A549 (cell line): ENCODE data around the gene NTM. TPM values are rescaled to one million over a fixed set of nuclear protein-coding genes. Genes with fewer than 3 reads are reported as not detected.

Experiments
- ATAC-seq, 2 experiments: fragments of 200-7000 bp in 1 of 2; fragments of >200 bp in 1 of 2; cut with Nextera tagmentation in 1 of 2; cut with Tn5 transposase in 1 of 2; 3 replicates each; pipeline versions ENCODE4 v1.8.0 to v1.9.1; 2018 to 2020; ENCODE audit warnings: mild to moderate bottlenecking in 1 of 2, moderate library complexity in 1 of 2
- CTCF ChIA-PET: fragments of 300-600 bp; sonication (Branson Sonifier 250); formaldehyde crosslinking; extraction: SDS; loops from one replicate; lab custom pipeline; 2021; ENCODE audit warnings: antibody characterized with exemption, inconsistent platforms; lab: Yijun Ruan, JAX
- POLR2A ChIA-PET: fragments of 350-600 bp; formaldehyde crosslinking; extraction: SDS; loops from one replicate; lab custom pipeline; 2021; ENCODE audit warnings: antibody characterized with exemption, inconsistent platforms; lab: Yijun Ruan, JAX
- DNase-seq, 2 experiments: peaks; one replicate each; pipeline versions ENCODE4 v3.0.0 to v3.0.0-alpha.2; 2011 to 2016; ENCODE audit warnings: low read depth in 1 of 2, low spot score in 1 of 2
- FAIRE-seq: peaks from 2 replicates; lab custom pipeline; 2011; peaks lifted over from hg19 to GRCh38; lab: Jason Lieb, UNC
- H3K27ac ChIP-seq, 2 experiments: fragments of >200 bp; sonication (Bioruptor Twin); formaldehyde crosslinking; 3 replicates each; pipeline ENCODE4 v1.5.1; 2016 to 2017
- H3K4me1 ChIP-seq: fragments of >200 bp; sonication (Bioruptor Twin); formaldehyde crosslinking; 3 replicates; pipeline ENCODE4 v1.6.1; 2016
- H3K4me2 ChIP-seq: fragments of >200 bp; sonication (Bioruptor Twin); formaldehyde crosslinking; 3 replicates; pipeline ENCODE4 v1.6.1; 2016
- H3K4me3 ChIP-seq: fragments of >200 bp; sonication (Bioruptor Twin); formaldehyde crosslinking; 3 replicates; pipeline ENCODE4 v1.5.1; 2016
- H3K9me3 ChIP-seq: fragments of >200 bp; sonication (Bioruptor Twin); formaldehyde crosslinking; 3 replicates; pipeline ENCODE4 v1.6.1; 2016
- ATOH8 ChIP-seq: fragments of 250-450 bp; sonication (Bioruptor Pico); IDR thresholded peaks from 2 replicates; pipeline ENCODE4 v1.5.0; 2020; ENCODE audit warnings: low read depth, mild to moderate bottlenecking, moderate library complexity
- BHLHE40 ChIP-seq: IDR thresholded peaks from 2 replicates; pipeline ENCODE4 v1.6.1; 2012; ENCODE audit warnings: low read depth, low read length, inconsistent platforms
- CBX2 ChIP-seq: fragments of 200-600 bp; sonication (generic); IDR thresholded peaks from 2 replicates; pipeline ENCODE4 v1.6.1; 2016; ENCODE audit warnings: low read depth, mild to moderate bottlenecking, borderline replicate concordance
- CBX8 ChIP-seq: fragments of 200-600 bp; sonication (generic); IDR thresholded peaks from 2 replicates; pipeline ENCODE4 v1.6.1; 2016
- CEBPB ChIP-seq, 2 experiments: fragments of >200 bp in 1 of 2; sonication (Bioruptor Twin) in 1 of 2; formaldehyde crosslinking in 1 of 2; IDR thresholded peaks; 2 replicates each; pipeline ENCODE4 v1.6.1; 2012 to 2016
- CHD4 ChIP-seq: fragments of 200-600 bp; sonication (generic); IDR thresholded peaks from 2 replicates; pipeline ENCODE4 v1.6.1; 2016; ENCODE audit warnings: antibody characterized with exemption, mild to moderate bottlenecking, borderline replicate concordance
- E2F6 ChIP-seq: IDR thresholded peaks from 2 replicates; pipeline ENCODE4 v1.6.1; 2012; ENCODE audit warnings: low read depth, borderline replicate concordance
- EHF ChIP-seq: fragments of 250-450 bp; sonication (Bioruptor Pico); IDR thresholded peaks from 2 replicates; pipeline ENCODE4 v1.5.0; 2020; ENCODE audit warnings: mild to moderate bottlenecking
- EP300 ChIP-seq, 2 experiments: fragments of >200 bp; sonication (Bioruptor Twin); formaldehyde crosslinking; IDR thresholded peaks; 2 replicates in 1 of 2; 3 replicates in 1 of 2; pipeline ENCODE4 v1.6.1; 2016 to 2017
- FOXS1 ChIP-seq: fragments of 250-450 bp; sonication (Bioruptor Pico); IDR thresholded peaks from 2 replicates; pipeline ENCODE4 v1.5.0; 2020; ENCODE audit warnings: mild to moderate bottlenecking, moderate library complexity
- KDM1A ChIP-seq: fragments of 200-600 bp; sonication (generic); IDR thresholded peaks from 2 replicates; pipeline ENCODE4 v1.6.1; 2016; ENCODE audit warnings: low read depth, mild to moderate bottlenecking
- KDM5A ChIP-seq: fragments of 200-600 bp; sonication (generic); IDR thresholded peaks from 2 replicates; pipeline ENCODE4 v1.6.1; 2016; ENCODE audit warnings: antibody characterized with exemption, mild to moderate bottlenecking
- MAFK ChIP-seq: fragments of 450-650 bp; IDR thresholded peaks from 2 replicates; pipeline ENCODE4 v1.6.1; 2014; ENCODE audit not compliant: partially characterized antibody
- MAZ ChIP-seq: fragments of 150-350 bp; IDR thresholded peaks from 2 replicates; pipeline ENCODE4 v1.6.1; 2014; ENCODE audit warnings: antibody characterized with exemption, low read depth, low read length, borderline replicate concordance
- MYC ChIP-seq: IDR thresholded peaks from 2 replicates; pipeline ENCODE4 v1.6.1; 2012; ENCODE audit warnings: mild to moderate bottlenecking, inconsistent platforms, low read length, improper control_type of control experiment, borderline replicate concordance
- NFE2L2 ChIP-seq: fragments of 150-350 bp; conservative IDR thresholded peaks from 2 replicates; pipeline ENCODE4 v1.6.1; 2014; ENCODE audit warnings: low read length
- NR3C1 ChIP-seq: fragments of >200 bp; sonication (Bioruptor Twin); formaldehyde crosslinking; IDR thresholded peaks from 3 replicates; pipeline ENCODE4 v1.6.1; 2017
- PBX3 ChIP-seq: IDR thresholded peaks from 2 replicates; pipeline ENCODE4 v1.6.1; 2012
- RAD21 ChIP-seq, 2 experiments: fragments of >200 bp in 1 of 2; sonication (Bioruptor Twin) in 1 of 2; formaldehyde crosslinking in 1 of 2; IDR thresholded peaks in 1 of 2; conservative IDR thresholded peaks in 1 of 2; 2 replicates in 1 of 2; 3 replicates in 1 of 2; pipeline ENCODE4 v1.6.1; 2012 to 2018; ENCODE audit warnings: inconsistent platforms in 1 of 2
- RARB ChIP-seq: fragments of 250-450 bp; sonication (Bioruptor Pico); IDR thresholded peaks from 2 replicates; pipeline ENCODE4 v1.8.0; 2021; ENCODE audit warnings: mild to moderate bottlenecking, moderate library complexity
- RCOR1 ChIP-seq: fragments of 150-350 bp; IDR thresholded peaks from 2 replicates; pipeline ENCODE4 v1.6.1; 2014; ENCODE audit warnings: antibody characterized with exemption, low read length, low read depth
- REST ChIP-seq: fragments of 200-600 bp; sonication (generic); IDR thresholded peaks from 2 replicates; pipeline ENCODE4 v1.6.1; 2016; ENCODE audit warnings: antibody characterized with exemption, mild to moderate bottlenecking, moderate library complexity
- SMC3 ChIP-seq: fragments of >200 bp; sonication (Bioruptor Twin); formaldehyde crosslinking; IDR thresholded peaks from 3 replicates; pipeline ENCODE4 v1.6.1; 2018; ENCODE audit warnings: inconsistent platforms
- SREBF2 ChIP-seq: fragments of 450-650 bp; IDR thresholded peaks from 2 replicates; pipeline ENCODE4 v1.6.1; 2014; ENCODE audit warnings: mild to moderate bottlenecking, moderate library complexity
- TFCP2L1 ChIP-seq: fragments of 250-450 bp; sonication (Bioruptor Pico); IDR thresholded peaks from 2 replicates; pipeline ENCODE4 v1.5.0; 2021; ENCODE audit warnings: mild to moderate bottlenecking
- TP53 ChIP-seq: fragments of 250-450 bp; sonication (Bioruptor Pico); IDR thresholded peaks from 2 replicates; pipeline ENCODE4 v1.5.0; 2021; ENCODE audit warnings: mild to moderate bottlenecking, moderate library complexity
- WGBS: methylation state at CpG from one replicate; pipeline ENCODE4 v1.1.6; 2017; ENCODE audit errors: missing lambda C conversion rate; 5-methylcytosine and 5-hydroxymethylcytosine counted together
- polyA plus RNA-seq, 4 experiments: library from polyadenylated mRNA; depleted of rRNA in 3 of 4; stranded (reverse); fragments of >200 nt; fragmentation: RNase III in 1 of 4; extraction: RNeasy Plus Mini Kit Qiagen cat#74134 plus additional on column Dnase treatment in 1 of 4; gene quantifications; 2 replicates in 3 of 4; 3 replicates in 1 of 4; pipeline ENCODE4 v1.2.3, GENCODE V29; 2011 to 2017

Gene NTM
- polyA plus RNA-seq, 2 of the 4 experiments (the other 2 are of a cell fraction): not detected

GRCh38 chr11:131616481-131617140 is 246.2 kb downstream of the NTM start:
- WGBS: 34% methylated on average over 7 of the region's 9 CpGs
- no peaks in the 10 kb centered on the region for H3K9me3 ChIP-seq
- TF ChIP-seq PBX3 (no peak), SREBF2 (no peak), ATOH8 (no peak), SMC3 (no peak), CBX2 (no peak), FOXS1 (CRISPR knock-in tag) (no peak), E2F6 (no peak)
- no peak overlapping the region for H3K27ac ChIP-seq
- H3K4me1 ChIP-seq: no peaks in the 10 kb centered on the region
- DNase-seq (no peak), ATAC-seq (no peak), FAIRE-seq (no peak)
- ChIA-PET POLR2A (no interaction called here), CTCF (interaction anchor here (1.3 kb wide), 1 partner anchor 9 kb away, joined by 3 read pairs; no protein-coding TSS in a partner anchor)
- H3K4me2 ChIP-seq: no peak overlapping the region
- no peak overlapping the region for H3K4me3 ChIP-seq

- CTCF ChIA-PET: no interaction called here
- FAIRE-seq (no peak), DNase-seq (no peak), ATAC-seq (no peak)
- no peak overlapping the region for H3K4me3 ChIP-seq
- POLR2A ChIA-PET: no interaction called here
- no peaks in the 10 kb centered on the region for H3K4me1 ChIP-seq
- no peak overlapping the region for H3K4me2 ChIP-seq
- H3K27ac ChIP-seq: no peak overlapping the region
- WGBS: 25% methylated on average over 5 of the region's 5 CpGs
- TF ChIP-seq EP300 (IDR thresholded peaks at IDR 0.05): no peak
- TF ChIP-seq RCOR1: no peak
- TF ChIP-seq CBX8: no peak
- TF ChIP-seq SREBF2: no peak
- TF ChIP-seq MYC: no peak
- TF ChIP-seq BHLHE40: no peak
- no peak for TF ChIP-seq RAD21 (conservative IDR thresholded peaks at IDR 0.05 in 1 of 2, IDR thresholded peaks at IDR 0.05 in 1 of 2)
- TF ChIP-seq, all 56 proteins: peak for 0
- no peaks in the 10 kb centered on the region for H3K9me3 ChIP-seq
These were observed 247.8 kb downstream of the NTM start for GRCh38 chr11:131618201-131618600.

GRCh38 chr11:131622193-131622592 is 251.8 kb downstream of the NTM start:
- FAIRE-seq: no peak
- no peaks in the 10 kb centered on the region for H3K9me3 ChIP-seq
- TF ChIP-seq NFE2L2: no peak
- no peak for TF ChIP-seq TFCP2L1 (CRISPR knock-in tag)
- TF ChIP-seq BHLHE40: no peak
- no peak for TF ChIP-seq CBX2
- TF ChIP-seq, all 56 proteins: peak for 0
- Histone ChIP-seq H3K27ac (no peak overlapping the region), H3K4me2 (no peak overlapping the region), H3K4me1 (no peaks in the 10 kb centered on the region), H3K4me3 (no peak overlapping the region)
- DNase-seq: no peak
- no peak for ATAC-seq
- ChIA-PET POLR2A (no interaction called here), CTCF (no interaction called here)
- WGBS: 51% methylated on average over 8 of the region's 8 CpGs

- ATAC-seq (no peak), DNase-seq (no peak), FAIRE-seq (no peak)
- ChIA-PET POLR2A (no interaction called here), CTCF (no interaction called here)
- Histone ChIP-seq H3K4me2 (no peak overlapping the region), H3K4me3 (no peak overlapping the region), H3K9me3 (no peaks in the 10 kb centered on the region), H3K27ac (no peak overlapping the region), H3K4me1 (no peaks in the 10 kb centered on the region)
- WGBS: 44% methylated on average over 4 of the region's 4 CpGs
- TF ChIP-seq TFCP2L1 (CRISPR knock-in tag) (no peak), MAZ (no peak), CEBPB (IDR thresholded peaks at IDR 0.05) (no peak), CBX2 (no peak), TP53 (CRISPR knock-in tag) (no peak), REST (no peak), KDM1A (no peak), NR3C1 (no peak), FOXS1 (CRISPR knock-in tag) (no peak), RARB (no peak), MAFK (no peak), KDM5A (no peak), EHF (CRISPR knock-in tag) (no peak), CHD4 (no peak)
These were observed 254.1 kb downstream of the NTM start for GRCh38 chr11:131624531-131624930.
